Hepatocyte (in vitro differentiated cells): ENCODE results near the gene ACACA.

ENCODE experiments used
- EZH2 ChIP-seq: fragments of 200-600 bp; sonication (generic); IDR thresholded peaks from 2 replicates; pipeline ENCODE4 v1.6.1; 2016; ENCODE audit warnings: antibody characterized with exemption, mild to moderate bottlenecking, borderline replicate concordance
- EZH2phosphoT487 ChIP-seq: fragments of 200-600 bp; sonication (generic); IDR thresholded peaks from one replicate; pipeline ENCODE4 v1.6.1; 2018; ENCODE audit warnings: antibody characterized with exemption, mild to moderate bottlenecking, low read depth, moderate library complexity; ENCODE audit not compliant: unreplicated experiment, severe bottlenecking
- TF ChIP-seq, protein P1 (sequence below): fragments of 200-600 bp; sonication (generic); IDR thresholded peaks from 2 replicates; pipeline ENCODE4 v1.5.1; 2016; ENCODE audit warnings: antibody characterized with exemption, mild to moderate bottlenecking; ENCODE audit not compliant: poor library complexity

DNA sequence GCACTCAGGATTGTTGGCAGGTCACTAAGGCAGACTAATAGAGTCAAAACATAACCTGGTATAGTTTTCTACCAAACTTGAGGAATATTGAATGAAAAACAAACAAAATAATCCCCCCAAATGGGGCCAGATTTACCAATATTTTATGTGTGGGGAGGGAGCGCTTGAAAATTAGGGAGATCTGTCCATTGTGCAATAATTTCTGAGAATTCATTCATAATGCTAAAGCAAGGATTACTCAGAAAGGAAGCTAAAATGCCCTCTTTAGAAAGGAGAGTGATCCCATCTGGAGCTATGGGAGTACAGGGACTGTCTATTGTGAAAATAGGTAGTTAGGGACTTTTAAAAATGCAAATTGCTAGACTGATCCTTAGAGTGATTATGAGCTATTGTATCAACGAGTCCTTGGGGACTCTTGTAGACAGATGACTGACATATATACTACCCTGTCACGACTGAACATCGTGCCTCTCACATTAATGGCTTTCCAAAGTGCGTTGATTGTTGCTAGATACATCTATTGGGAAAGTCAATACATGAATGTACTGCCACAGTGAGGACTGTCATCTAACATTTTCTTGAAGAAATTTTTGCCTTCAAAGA is 264.2 kb downstream of the ACACA start:
- TF ChIP-seq EZH2 (no peak), EZH2phosphoT487 (no peak)
- TF ChIP-seq, protein P1, sequence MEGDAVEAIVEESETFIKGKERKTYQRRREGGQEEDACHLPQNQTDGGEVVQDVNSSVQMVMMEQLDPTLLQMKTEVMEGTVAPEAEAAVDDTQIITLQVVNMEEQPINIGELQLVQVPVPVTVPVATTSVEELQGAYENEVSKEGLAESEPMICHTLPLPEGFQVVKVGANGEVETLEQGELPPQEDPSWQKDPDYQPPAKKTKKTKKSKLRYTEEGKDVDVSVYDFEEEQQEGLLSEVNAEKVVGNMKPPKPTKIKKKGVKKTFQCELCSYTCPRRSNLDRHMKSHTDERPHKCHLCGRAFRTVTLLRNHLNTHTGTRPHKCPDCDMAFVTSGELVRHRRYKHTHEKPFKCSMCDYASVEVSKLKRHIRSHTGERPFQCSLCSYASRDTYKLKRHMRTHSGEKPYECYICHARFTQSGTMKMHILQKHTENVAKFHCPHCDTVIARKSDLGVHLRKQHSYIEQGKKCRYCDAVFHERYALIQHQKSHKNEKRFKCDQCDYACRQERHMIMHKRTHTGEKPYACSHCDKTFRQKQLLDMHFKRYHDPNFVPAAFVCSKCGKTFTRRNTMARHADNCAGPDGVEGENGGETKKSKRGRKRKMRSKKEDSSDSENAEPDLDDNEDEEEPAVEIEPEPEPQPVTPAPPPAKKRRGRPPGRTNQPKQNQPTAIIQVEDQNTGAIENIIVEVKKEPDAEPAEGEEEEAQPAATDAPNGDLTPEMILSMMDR = no peak
